SU-DHL-6 (cell line): ENCODE results near the gene OBSCN.

Experiments used
- H2AFZ ChIP-seq: fragments of 200-600 bp; sonication (generic); 2 replicates; pipeline ENCODE4 v1.6.1; 2014; ENCODE audit warnings: low read depth, mild to moderate bottlenecking, moderate library complexity, mixed read lengths, antibody characterized with exemption, low read length; ENCODE audit not compliant: severe bottlenecking
- H3F3A ChIP-seq: fragments of 200-600 bp; shearing (Covaris generic); 2 replicates; pipeline ENCODE4 v1.6.0; 2016; ENCODE audit warnings: antibody characterized with exemption, mild to moderate bottlenecking; ENCODE audit not compliant: insufficient read depth
- H3K27ac ChIP-seq: fragments of 200-600 bp; sonication (generic); 2 replicates; pipeline ENCODE4 v1.5.1; 2016; ENCODE audit warnings: low read depth, mild to moderate bottlenecking, low read length, moderate library complexity, mixed read lengths
- H3K27me3 ChIP-seq: fragments of 200-600 bp; sonication (generic), shearing (Covaris generic); 2 replicates; pipeline ENCODE4 v1.6.0; 2014; ENCODE audit warnings: mild to moderate bottlenecking, low read length
- H3K36me3 ChIP-seq: fragments of 200-600 bp; sonication (generic); 2 replicates; pipeline ENCODE4 v1.6.1; 2014; ENCODE audit warnings: mild to moderate bottlenecking, low read length, mixed read lengths
- H3K4me2 ChIP-seq: fragments of 300-600, 200-600 bp; shearing (Covaris generic), sonication (generic); 2 replicates; pipeline ENCODE4 v1.6.0; 2014; ENCODE audit warnings: low read length, low read depth, mild to moderate bottlenecking; ENCODE audit not compliant: poor library complexity, severe bottlenecking
- H3K4me3 ChIP-seq: fragments of 200-600 bp; sonication (generic); 2 replicates; pipeline ENCODE4 v1.5.1; 2014; ENCODE audit warnings: antibody characterized with exemption, low read length, mild to moderate bottlenecking, mixed read lengths; ENCODE audit not compliant: insufficient read depth, poor library complexity, severe bottlenecking
- H3K79me2 ChIP-seq: fragments of 200-600 bp; sonication (generic); 2 replicates; pipeline ENCODE4 v1.6.1; 2014; ENCODE audit warnings: mild to moderate bottlenecking, low read length, moderate library complexity; ENCODE audit not compliant: insufficient read depth
- H3K9ac ChIP-seq: fragments of 200-600 bp; sonication (generic); 2 replicates; pipeline ENCODE4 v1.7.0; 2014; ENCODE audit warnings: mild to moderate bottlenecking, low read length
- H3K9me2 ChIP-seq: fragments of 200-600 bp; sonication (generic); replicated peaks from 2 replicates; pipeline ENCODE4 v1.6.1; 2014; ENCODE audit warnings: low read length; ENCODE audit not compliant: insufficient read depth
- H3K9me3 ChIP-seq: fragments of 200-600 bp; sonication (generic); 2 replicates; pipeline ENCODE4 v1.6.1; 2014; ENCODE audit warnings: low read length, mixed read lengths; ENCODE audit not compliant: insufficient read depth
- H4K20me1 ChIP-seq: fragments of 200-600 bp; sonication (generic); 2 replicates; pipeline ENCODE4 v1.6.1; 2014; ENCODE audit warnings: low read depth, mild to moderate bottlenecking, antibody characterized with exemption, low read length, moderate library complexity, mixed read lengths
- CTCF ChIP-seq: fragments of 200-600 bp; sonication (generic); IDR thresholded peaks from one replicate; pipeline ENCODE4 v1.5.1; 2017; ENCODE audit warnings: antibody characterized with exemption, mild to moderate bottlenecking, low read length, moderate library complexity; ENCODE audit not compliant: insufficient read depth, poor library complexity, severe bottlenecking
- EZH2phosphoT487 ChIP-seq: fragments of 200-600 bp; sonication (generic), shearing (Covaris generic); conservative IDR thresholded peaks from 2 replicates; pipeline ENCODE4 v1.6.1; 2018; ENCODE audit warnings: mild to moderate bottlenecking, antibody characterized with exemption, low read length, moderate library complexity, mixed read lengths

OBSCN gene

GRCh38 chr1:228280961-228281591, 73.2 kb downstream of the OBSCN start:
- Histone ChIP-seq H3K9me3 (no peaks in the 10 kb centered on the region), H4K20me1 (no peaks in the 10 kb centered on the region), H3K36me3 (no peaks in the 10 kb centered on the region), H3K27ac (no peak overlapping the region), H3F3A (no peaks in the 10 kb centered on the region), H2AFZ (no peak overlapping the region), H3K9me2 (no peaks in the 10 kb centered on the region), H3K9ac (no peak overlapping the region), H3K79me2 (no peaks in the 10 kb centered on the region), H3K27me3 (no peaks in the 10 kb centered on the region), H3K4me3 (no peak overlapping the region), H3K4me2 (no peak overlapping the region)
- TF ChIP-seq EZH2phosphoT487: no peak
- TF ChIP-seq CTCF: no peak

- Histone ChIP-seq H3K4me2 (no peak overlapping the region), H3K27me3 (no peaks in the 10 kb centered on the region), H3K9me2 (no peaks in the 10 kb centered on the region), H3K36me3 (no peaks in the 10 kb centered on the region), H3K4me3 (no peak overlapping the region), H2AFZ (no peak overlapping the region), H3K27ac (no peak overlapping the region), H3K9ac (no peak overlapping the region), H4K20me1 (no peaks in the 10 kb centered on the region), H3F3A (no peaks in the 10 kb centered on the region), H3K9me3 (no peaks in the 10 kb centered on the region), H3K79me2 (no peaks in the 10 kb centered on the region)
- TF ChIP-seq EZH2phosphoT487 (no peak), CTCF (no peak)
These were observed 73.9 kb downstream of the OBSCN start for GRCh38 chr1:228281631-228282328.

GRCh38 chr1:228282329-228283042, 74.6 kb downstream of the OBSCN start:
- Histone ChIP-seq H3K79me2 (no peaks in the 10 kb centered on the region), H4K20me1 (no peaks in the 10 kb centered on the region)

More at GRCh38 chr1:228282329-228283042, 74.6 kb downstream of the OBSCN start:
- no peak overlapping the region for H3K27ac ChIP-seq
- no peaks in the 10 kb centered on the region for H3K27me3 ChIP-seq
- no peaks in the 10 kb centered on the region for H3F3A ChIP-seq
- no peak overlapping the region for H3K4me2 ChIP-seq
- no peak for TF ChIP-seq CTCF
- TF ChIP-seq EZH2phosphoT487: no peak
- no peak overlapping the region for H3K9ac ChIP-seq
- no peaks in the 10 kb centered on the region for H3K9me3 ChIP-seq
- H3K9me2 ChIP-seq: no peaks in the 10 kb centered on the region
- no peaks in the 10 kb centered on the region for H3K36me3 ChIP-seq
- no peak overlapping the region for H3K4me3 ChIP-seq
- H2AFZ ChIP-seq: no peak overlapping the region
